Ishikawa (cell line): ENCODE measurements around the gene HMX3.

Experiments
- CEBPB ChIP-seq: IDR thresholded peaks from 2 replicates; pipeline ENCODE4 v1.6.1; 2012
- CREB1 ChIP-seq: IDR thresholded peaks from 2 replicates; pipeline ENCODE4 v1.6.1; 2012; ENCODE audit warnings: low read depth
- EGR1 ChIP-seq: IDR thresholded peaks from 2 replicates; pipeline ENCODE4 v1.6.1; 2012
- EP300 ChIP-seq: IDR thresholded peaks from 2 replicates; pipeline ENCODE4 v1.6.1; 2012; ENCODE audit warnings: borderline replicate concordance
- FOXM1 ChIP-seq: IDR thresholded peaks from 2 replicates; pipeline ENCODE4 v1.6.1; 2012; ENCODE audit warnings: low read depth, borderline replicate concordance
- MAX ChIP-seq: IDR thresholded peaks from 2 replicates; pipeline ENCODE4 v1.6.1; 2012
- RAD21 ChIP-seq: IDR thresholded peaks from 2 replicates; pipeline ENCODE4 v1.6.1; 2012; ENCODE audit warnings: low read depth
- REST ChIP-seq: IDR thresholded peaks from 2 replicates; pipeline ENCODE4 v1.6.1; 2012; ENCODE audit warnings: low read depth, mild to moderate bottlenecking
- TAF1 ChIP-seq: IDR thresholded peaks from 2 replicates; pipeline ENCODE4 v1.6.1; 2012; ENCODE audit warnings: low read depth, mild to moderate bottlenecking
- TCF12 ChIP-seq: IDR thresholded peaks from 2 replicates; pipeline ENCODE4 v1.6.1; 2012; ENCODE audit warnings: low read depth
- TEAD4 ChIP-seq: IDR thresholded peaks from 2 replicates; pipeline ENCODE4 v1.6.1; 2012
- USF1 ChIP-seq: IDR thresholded peaks from 2 replicates; pipeline ENCODE4 v1.6.1; 2012
- YY1 ChIP-seq: IDR thresholded peaks from 2 replicates; pipeline ENCODE4 v1.6.1; 2012; ENCODE audit warnings: low read depth
- ZBTB7A ChIP-seq: IDR thresholded peaks from 2 replicates; pipeline ENCODE4 v1.6.1; 2012; ENCODE audit warnings: low read depth

HMX3 gene

GRCh38 chr10:123141791-123142700 is 6.3 kb downstream of the HMX3 start:
- TF ChIP-seq YY1, result no peak
- no peak for TF ChIP-seq REST
- TF ChIP-seq ZBTB7A, result no peak
- no peak for TF ChIP-seq EGR1
- TF ChIP-seq CREB1, result no peak
- TF ChIP-seq USF1, result no peak

GRCh38 chr10:123142701-123143161 is 7.0 kb downstream of the HMX3 start:
- no peak for TF ChIP-seq CEBPB
- TF ChIP-seq TCF12, result no peak
- no peak for TF ChIP-seq REST
- no peak for TF ChIP-seq EP300

- TF ChIP-seq REST, result no peak
- TF ChIP-seq FOXM1, result no peak
- TF ChIP-seq RAD21, result no peak
- TF ChIP-seq YY1, result no peak
- TF ChIP-seq EP300, result no peak
- TF ChIP-seq TAF1, result no peak
- no peak for TF ChIP-seq USF1
- TF ChIP-seq EGR1, result no peak
- TF ChIP-seq TEAD4, result no peak
- TF ChIP-seq CREB1, result no peak
- TF ChIP-seq MAX, result no peak
- no peak for TF ChIP-seq CEBPB
- TF ChIP-seq ZBTB7A, result no peak
Measured at GRCh38 chr10:123143162-123143824, 7.5 kb downstream of the HMX3 start.

GRCh38 chr10:123143825-123144168 is 8.0 kb downstream of the HMX3 start:
- TF ChIP-seq EGR1, result no peak
- TF ChIP-seq YY1, result no peak
- no peak for TF ChIP-seq TAF1

- TF ChIP-seq ZBTB7A, result no peak
- TF ChIP-seq TCF12, result no peak
- no peak for TF ChIP-seq YY1
- no peak for TF ChIP-seq CEBPB
- no peak for TF ChIP-seq TEAD4
- no peak for TF ChIP-seq CREB1
- no peak for TF ChIP-seq REST
Measured at GRCh38 chr10:123144697-123145541, 9.1 kb downstream of the HMX3 start.
